A673 (cell line): ENCODE data around the gene GALNT3. TPM values are rescaled to one million over a fixed set of nuclear protein-coding genes. Genes with fewer than 3 reads are reported as not detected.

Experiments used
- BruUV-seq: library from RNA; stranded (reverse); fragments of 400-500 nt; replicated peaks from 2 replicates; lab custom pipeline; 2021; lab: Mats Ljungman, UMichigan
- CTCF ChIA-PET: fragments of 300-600 bp; sonication (Branson Sonifier 250); formaldehyde crosslinking; loops from one replicate; lab custom pipeline; 2022; ENCODE audit warnings: antibody characterized with exemption; lab: Charles Lee
- POLR2A ChIA-PET: fragments of 300-600 bp; sonication (Branson Sonifier 250); formaldehyde crosslinking; loops from one replicate; lab custom pipeline; 2022; ENCODE audit warnings: antibody characterized with exemption; ENCODE audit not compliant: low non-redundant PET; lab: Charles Lee
- DNase-seq: peaks from one replicate; pipeline ENCODE4 v3.0.0-alpha.2; 2015; ENCODE audit warnings: low spot score
- H3K27ac ChIP-seq: fragments of 200-600 bp; sonication (generic); 2 replicates; pipeline ENCODE4 v1.5.1; 2016; ENCODE audit warnings: mixed run types, low read depth, mild to moderate bottlenecking, mixed read lengths, antibody characterized with exemption, low read length; ENCODE audit not compliant: poor library complexity, severe bottlenecking
- H3K27me3 ChIP-seq: fragments of 200-600 bp; sonication (generic); replicated peaks from 2 replicates; pipeline ENCODE4 v1.6.1; 2017; ENCODE audit warnings: mixed run types, low read depth, mild to moderate bottlenecking, mixed read lengths, antibody characterized with exemption, low read length; ENCODE audit not compliant: insufficient read depth, poor library complexity
- H3K36me3 ChIP-seq: fragments of 200-600 bp; sonication (generic); 2 replicates; pipeline ENCODE4 v1.6.1; 2016; ENCODE audit warnings: mixed run types, mild to moderate bottlenecking, mixed read lengths, antibody characterized with exemption, low read length; ENCODE audit not compliant: insufficient read depth, poor library complexity, severe bottlenecking
- H3K4me1 ChIP-seq: fragments of 200-600 bp; sonication (generic); 2 replicates; pipeline ENCODE4 v1.6.1; 2017; ENCODE audit warnings: mixed run types, mild to moderate bottlenecking, mixed read lengths, antibody characterized with exemption, low read length; ENCODE audit not compliant: insufficient read depth, poor library complexity, severe bottlenecking
- H3K4me3 ChIP-seq: fragments of 200-600 bp; sonication (generic); 2 replicates; pipeline ENCODE4 v1.5.1; 2016; ENCODE audit warnings: low read depth, mixed run types, mild to moderate bottlenecking, mixed read lengths, low read length; ENCODE audit not compliant: poor library complexity, severe bottlenecking
- H3K9me3 ChIP-seq: fragments of 200-600 bp; sonication (generic); 2 replicates; pipeline ENCODE4 v1.6.1; 2016; ENCODE audit warnings: mixed run types, low read depth, mild to moderate bottlenecking, mixed read lengths, antibody characterized with exemption, low read length; ENCODE audit not compliant: poor library complexity, severe bottlenecking
- EZH2 ChIP-seq: fragments of 200-600 bp; sonication (generic); IDR thresholded peaks from 2 replicates; pipeline ENCODE4 v1.6.1; 2017; ENCODE audit warnings: borderline replicate concordance, low read depth, mild to moderate bottlenecking, mixed read lengths, antibody characterized with exemption, low read length; ENCODE audit not compliant: poor library complexity, severe bottlenecking
- intact Hi-C: fragments of 100-400 bp; cut with micrococcal nuclease; formaldehyde crosslinking; loops from one replicate; pipeline ENCODE4 v1.10.0; 2022; ENCODE audit not compliant: unreplicated experiment
- total RNA-seq: library from RNA; stranded (reverse); gene quantifications from 2 replicates; pipeline ENCODE4 v1.2.3, GENCODE V29; 2021
- TF ChIP-seq, protein P1 (sequence below): fragments of 300-800, 200-600 bp; sonication (generic); conservative IDR thresholded peaks from 2 replicates; pipeline ENCODE4 v1.5.1; 2017; ENCODE audit warnings: low read depth, mild to moderate bottlenecking, antibody characterized with exemption, low read length, moderate library complexity, mixed read lengths

The GALNT3 gene
- total RNA-seq, 1 experiment from 2014 or later = 4.6 TPM

- no peak for DNase-seq
- POLR2A ChIA-PET = no interaction called here
- no peaks in the 10 kb centered on the region for H3K27me3 ChIP-seq
- TF ChIP-seq, protein P1, sequence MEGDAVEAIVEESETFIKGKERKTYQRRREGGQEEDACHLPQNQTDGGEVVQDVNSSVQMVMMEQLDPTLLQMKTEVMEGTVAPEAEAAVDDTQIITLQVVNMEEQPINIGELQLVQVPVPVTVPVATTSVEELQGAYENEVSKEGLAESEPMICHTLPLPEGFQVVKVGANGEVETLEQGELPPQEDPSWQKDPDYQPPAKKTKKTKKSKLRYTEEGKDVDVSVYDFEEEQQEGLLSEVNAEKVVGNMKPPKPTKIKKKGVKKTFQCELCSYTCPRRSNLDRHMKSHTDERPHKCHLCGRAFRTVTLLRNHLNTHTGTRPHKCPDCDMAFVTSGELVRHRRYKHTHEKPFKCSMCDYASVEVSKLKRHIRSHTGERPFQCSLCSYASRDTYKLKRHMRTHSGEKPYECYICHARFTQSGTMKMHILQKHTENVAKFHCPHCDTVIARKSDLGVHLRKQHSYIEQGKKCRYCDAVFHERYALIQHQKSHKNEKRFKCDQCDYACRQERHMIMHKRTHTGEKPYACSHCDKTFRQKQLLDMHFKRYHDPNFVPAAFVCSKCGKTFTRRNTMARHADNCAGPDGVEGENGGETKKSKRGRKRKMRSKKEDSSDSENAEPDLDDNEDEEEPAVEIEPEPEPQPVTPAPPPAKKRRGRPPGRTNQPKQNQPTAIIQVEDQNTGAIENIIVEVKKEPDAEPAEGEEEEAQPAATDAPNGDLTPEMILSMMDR = no peak
- no peak for TF ChIP-seq EZH2
- no TSS peak for BruUV-seq
- CTCF ChIA-PET = no interaction called here
- H3K4me1 ChIP-seq = no peaks in the 10 kb centered on the region
- no peaks in the 10 kb centered on the region for H3K9me3 ChIP-seq
- no peaks in the 10 kb centered on the region for H3K36me3 ChIP-seq
- H3K4me3 ChIP-seq = no peak overlapping the region
- H3K27ac ChIP-seq = no peak overlapping the region
- intact Hi-C loops = no loop called here
Measured at GRCh38 chr2:165810418-165810817, 16.4 kb upstream of the GALNT3 start.

DNA sequence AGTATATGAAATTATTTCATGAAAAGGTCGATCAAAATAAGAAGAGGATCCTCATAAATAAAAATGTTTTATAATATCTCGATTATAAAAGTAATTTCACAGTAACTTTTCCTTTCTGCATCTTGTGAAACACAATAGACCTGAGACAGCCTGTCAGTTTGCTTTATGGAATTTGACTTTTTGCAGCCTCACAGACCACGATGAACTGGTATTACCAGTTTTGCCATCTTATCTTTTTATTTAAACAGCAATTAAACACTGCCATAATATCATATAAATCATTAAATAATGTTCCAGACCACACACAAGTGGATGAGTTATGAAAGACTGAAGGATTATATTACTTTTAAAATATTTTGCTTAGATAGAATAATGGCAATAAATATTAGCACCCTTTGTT, 10.7 kb upstream of the GALNT3 start:
- ChIA-PET POLR2A (no interaction called here), CTCF (no interaction called here)
- no peak for DNase-seq
- Histone ChIP-seq H3K9me3 (no peaks in the 10 kb centered on the region), H3K4me1 (no peaks in the 10 kb centered on the region), H3K27me3 (no peaks in the 10 kb centered on the region), H3K4me3 (no peak overlapping the region), H3K36me3 (no peaks in the 10 kb centered on the region), H3K27ac (no peak overlapping the region)
- no peak for TF ChIP-seq EZH2
- TF ChIP-seq, protein P1 = no peak
- intact Hi-C loops = no loop called here
- BruUV-seq = no TSS peak

DNA sequence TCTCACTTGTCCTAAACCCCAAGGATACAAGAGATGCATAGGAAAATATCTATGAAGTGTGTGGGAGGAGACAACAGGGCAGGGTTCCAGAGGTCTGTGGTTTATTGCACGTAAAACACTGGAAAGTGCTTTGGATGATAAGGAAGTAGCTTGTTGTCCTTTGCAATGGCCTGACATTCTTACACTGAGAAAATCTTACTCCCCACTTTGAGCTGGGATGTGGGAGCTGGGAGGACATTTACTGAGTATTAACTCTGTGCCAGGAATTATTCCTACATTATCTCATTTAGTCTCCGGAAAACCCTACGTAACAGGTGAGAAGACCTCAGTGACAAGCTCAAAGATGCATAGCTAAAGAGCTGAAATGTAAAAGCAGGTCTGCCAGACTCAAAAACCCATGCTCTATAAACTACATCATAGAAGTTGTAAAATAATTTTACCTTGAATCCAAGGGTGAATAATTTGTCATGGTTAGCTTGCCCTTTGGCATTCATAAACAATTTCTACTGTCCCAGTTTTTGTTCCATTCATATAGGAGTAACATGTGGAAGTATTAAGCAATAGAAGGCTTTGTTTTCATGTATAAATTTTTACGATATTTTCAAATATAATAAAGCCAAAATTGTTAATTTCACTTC, 9.2 kb upstream of the GALNT3 start:
- no peak for TF ChIP-seq EZH2
- TF ChIP-seq, protein P1 = no peak
- no peak overlapping the region for H3K27ac ChIP-seq
- intact Hi-C loops = no loop called here
- H3K27me3 ChIP-seq = no peaks in the 10 kb centered on the region
- POLR2A ChIA-PET = no interaction called here
- no peaks in the 10 kb centered on the region for H3K36me3 ChIP-seq
- BruUV-seq = no TSS peak
- CTCF ChIA-PET = no interaction called here
- H3K4me3 ChIP-seq = no peak overlapping the region
- DNase-seq = no peak
- no peaks in the 10 kb centered on the region for H3K9me3 ChIP-seq
- H3K4me1 ChIP-seq = no peaks in the 10 kb centered on the region
